ENCODE results near the gene POU2AF3. TPM values are rescaled to one million over a fixed set of nuclear protein-coding genes. Genes with fewer than 3 reads are reported as not detected.

POU2AF3 gene
- polyA plus RNA-seq, 10 donors, result 2.3 to 6.2 (median 4.0) TPM

DNA sequence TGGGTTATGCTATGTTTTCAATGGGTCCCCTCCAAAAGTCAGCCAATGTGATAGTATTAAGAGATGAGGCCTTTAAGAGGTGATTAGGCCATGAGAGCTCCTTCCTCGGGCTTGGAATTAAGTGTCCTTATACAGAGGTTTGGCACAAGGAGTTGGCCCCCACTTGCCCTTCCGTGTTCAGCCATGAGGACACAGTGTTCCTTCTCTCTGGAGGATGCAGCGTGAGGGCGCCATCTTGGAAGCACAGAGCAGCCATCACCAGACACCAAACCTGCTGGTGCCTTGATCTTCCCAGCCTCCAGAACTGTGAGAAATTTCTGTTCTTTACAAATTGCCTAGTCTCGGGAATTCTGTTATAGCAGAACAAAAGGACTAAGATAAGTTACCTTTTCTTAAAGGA is 26.9 kb downstream of the POU2AF3 start:
- no peak for DNase-seq

DNA sequence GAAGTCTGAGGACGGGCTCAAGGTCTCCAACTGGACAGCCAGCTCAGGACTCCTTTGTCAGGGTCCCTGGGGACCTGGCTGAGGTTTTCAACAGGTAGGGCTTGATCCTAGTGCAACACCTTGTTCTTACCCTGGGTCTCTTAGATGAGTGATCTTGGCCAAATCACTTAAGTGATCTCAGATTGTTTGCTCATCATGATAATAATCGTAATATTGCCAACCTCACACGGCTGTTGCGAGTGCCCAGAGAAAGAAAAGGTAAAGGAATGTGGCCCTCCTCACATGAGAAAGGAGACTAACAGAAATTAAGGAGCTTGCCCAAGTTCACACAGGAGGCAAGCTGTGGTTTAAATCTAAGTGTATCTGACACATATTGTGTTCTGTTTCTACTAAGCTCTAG is 28.5 kb downstream of the POU2AF3 start:
- no peak for DNase-seq

DNA sequence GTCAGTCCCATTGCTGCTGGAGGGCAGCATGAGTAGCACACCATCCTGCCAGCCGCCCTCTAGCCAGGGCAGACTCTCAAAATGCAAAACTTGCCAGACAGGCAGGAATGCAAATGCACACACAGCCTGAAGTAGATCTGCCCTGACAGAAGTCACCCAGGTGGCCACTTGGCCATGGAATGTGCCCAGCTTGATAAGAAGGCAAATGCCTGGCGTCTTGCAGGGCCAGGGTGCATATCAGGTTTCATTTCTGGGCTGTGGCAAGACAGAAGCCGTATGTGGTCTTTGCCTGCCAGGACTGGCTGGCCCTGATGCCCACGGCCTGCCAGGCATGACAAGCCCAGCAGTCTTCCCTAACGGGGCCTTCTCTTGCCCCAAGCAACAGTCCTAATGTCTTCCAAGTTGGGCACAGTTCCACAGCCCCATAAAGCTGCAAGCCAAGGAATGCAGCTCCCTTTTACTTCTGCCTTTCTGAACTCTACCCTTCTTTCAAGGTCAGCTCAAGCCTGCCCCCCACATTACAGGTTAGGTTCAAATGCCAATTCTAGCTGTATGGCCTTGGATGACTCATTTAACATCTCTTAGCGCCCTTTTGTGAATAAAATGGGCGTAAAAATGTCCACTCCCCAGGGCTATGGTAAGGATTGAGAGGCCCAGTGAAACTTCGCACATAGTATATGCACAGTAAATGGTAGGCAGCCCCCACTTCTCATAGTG is 29.7 kb downstream of the POU2AF3 start:
- DNase-seq, result no peak

DNA sequence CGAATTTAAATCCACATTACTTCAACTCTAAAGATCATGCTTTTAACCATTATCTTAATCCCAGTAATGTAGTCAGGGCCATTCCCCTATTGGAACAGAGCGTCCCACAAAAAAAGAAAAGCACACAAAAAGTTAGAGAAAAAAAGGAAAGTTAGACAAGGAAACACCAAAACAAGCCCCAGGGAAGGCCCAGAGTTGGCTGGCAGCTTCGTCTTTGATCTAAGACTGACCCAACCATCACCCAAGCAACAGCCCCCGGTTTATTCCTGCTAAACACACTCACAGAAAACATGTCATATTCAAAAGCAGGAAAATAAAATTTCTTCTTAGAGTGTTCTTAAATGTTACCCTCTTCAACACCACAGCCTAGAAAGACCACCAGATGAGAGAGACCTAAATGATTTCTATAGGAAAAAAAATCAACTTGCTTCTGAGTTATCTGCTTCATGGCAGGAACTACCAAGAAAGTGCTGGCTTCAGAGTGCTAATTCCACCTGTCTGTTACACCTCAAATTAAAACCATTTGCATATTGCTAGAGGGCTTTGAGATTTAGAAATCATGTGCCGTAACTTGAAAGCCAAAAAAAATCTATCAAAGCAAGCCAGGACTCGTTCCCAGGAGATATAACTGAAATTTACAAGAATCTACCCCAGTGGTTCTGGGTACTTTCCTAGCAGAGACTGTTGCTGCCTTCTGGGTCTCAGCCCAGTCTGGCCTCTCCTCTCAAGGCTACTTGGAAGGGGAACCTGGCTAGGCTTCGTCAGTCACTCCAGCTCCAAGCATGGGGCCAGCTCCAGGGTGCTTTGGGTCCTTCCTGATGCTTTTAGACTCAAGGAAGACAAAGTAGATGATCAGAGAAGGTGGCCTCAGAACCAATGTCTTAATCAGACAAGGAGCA is 31.2 kb downstream of the POU2AF3 start:
- no peak for DNase-seq

DNA sequence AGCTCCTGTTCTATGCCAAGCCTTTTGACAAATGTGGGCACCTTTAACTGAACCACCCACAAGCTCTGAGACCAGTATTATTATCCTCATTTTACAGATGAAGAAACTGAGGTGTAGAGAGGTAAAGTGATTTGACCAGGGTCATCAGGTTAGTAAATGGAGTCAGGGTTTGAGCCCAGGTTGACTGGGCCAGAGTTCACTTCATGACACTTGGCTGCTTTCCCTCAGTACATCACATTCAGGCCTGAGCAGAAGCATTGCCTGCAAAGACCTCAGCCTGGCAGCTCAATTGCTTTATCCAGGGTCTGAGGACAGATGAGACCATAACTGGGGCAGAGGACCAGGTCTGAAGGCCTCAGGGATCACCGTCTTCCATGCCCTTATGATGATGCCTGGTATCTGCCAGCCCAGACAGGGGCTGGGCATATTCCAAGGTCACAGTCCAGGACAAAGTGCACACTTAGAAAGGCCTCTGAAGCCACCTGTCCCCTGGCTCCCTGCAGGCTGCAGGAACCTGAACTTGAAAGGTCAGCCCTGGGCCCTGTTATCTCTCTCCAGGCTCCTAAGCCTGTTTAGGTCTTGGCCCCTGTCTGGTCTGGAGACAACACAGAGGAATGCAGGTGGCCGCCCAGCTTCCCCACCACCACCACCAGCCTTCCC is 32.0 kb downstream of the POU2AF3 start:
- DNase-seq, result no peak

GRCh38 chr11:111331711-111332479 is 33.5 kb downstream of the POU2AF3 start:
- no peak for DNase-seq

GRCh38 chr11:111334532-111335502 is 36.5 kb downstream of the POU2AF3 start:
- no peak for DNase-seq

DNA sequence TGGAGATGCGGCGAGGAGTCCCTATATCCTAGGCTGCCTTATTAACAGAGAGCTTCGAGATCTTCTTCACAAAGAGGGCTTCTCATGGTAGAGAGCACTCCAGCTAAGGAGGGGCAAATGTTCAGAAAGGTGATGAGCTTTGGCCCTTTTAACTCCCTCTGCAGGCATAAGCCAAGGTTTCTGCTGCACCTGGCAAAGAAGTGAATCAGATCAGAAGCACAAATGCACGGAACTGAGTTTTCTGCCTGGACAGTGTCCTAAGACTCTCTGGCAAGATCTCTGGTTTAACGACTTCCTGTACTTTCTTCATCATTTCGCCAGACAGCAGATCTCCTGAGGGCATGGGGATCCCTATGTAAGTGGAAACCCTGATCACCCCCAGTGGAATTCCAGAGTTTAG is 37.2 kb downstream of the POU2AF3 start:
- no peak for DNase-seq

DNA sequence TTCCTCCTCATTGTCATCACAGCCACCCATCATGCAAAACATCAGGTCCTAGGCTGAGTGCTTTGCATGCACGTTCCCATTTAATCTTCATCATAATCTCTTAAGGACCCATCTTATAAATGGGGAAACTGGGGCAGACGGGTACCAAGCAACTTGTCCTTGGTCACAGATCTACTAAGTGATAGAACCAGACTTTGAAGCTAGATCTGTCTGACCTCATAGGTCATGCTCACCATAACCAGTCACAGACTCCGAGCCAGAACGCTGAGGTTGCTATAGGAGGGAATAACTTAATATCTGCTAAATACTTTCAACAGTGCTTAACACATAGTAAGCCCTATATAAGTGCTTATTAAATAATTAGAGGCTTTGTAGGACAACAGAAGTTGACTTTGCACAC is 37.7 kb downstream of the POU2AF3 start:
- DNase-seq, result no peak

- DNase-seq, result no peak
Observed at GRCh38 chr11:111336582-111337256, 38.4 kb downstream of the POU2AF3 start.

- DNase-seq, result no peak
Observed at GRCh38 chr11:111339758-111340388, 41.5 kb downstream of the POU2AF3 start.

- peak in 1 of 3 donors; percentile 54 for DNase-seq
Observed at GRCh38 chr11:111342329-111342728, 44.0 kb downstream of the POU2AF3 start.

GRCh38 chr11:111344032-111344431 is 45.7 kb downstream of the POU2AF3 start:
- peak; percentile 59 to 89 (median 74) for DNase-seq

- peak in 1 of 3 donors; percentile 60 for DNase-seq
Observed at GRCh38 chr11:111347002-111347722, 48.8 kb downstream of the POU2AF3 start.

GRCh38 chr11:111347723-111348115 is 49.4 kb downstream of the POU2AF3 start:
- no peak for DNase-seq

DNA sequence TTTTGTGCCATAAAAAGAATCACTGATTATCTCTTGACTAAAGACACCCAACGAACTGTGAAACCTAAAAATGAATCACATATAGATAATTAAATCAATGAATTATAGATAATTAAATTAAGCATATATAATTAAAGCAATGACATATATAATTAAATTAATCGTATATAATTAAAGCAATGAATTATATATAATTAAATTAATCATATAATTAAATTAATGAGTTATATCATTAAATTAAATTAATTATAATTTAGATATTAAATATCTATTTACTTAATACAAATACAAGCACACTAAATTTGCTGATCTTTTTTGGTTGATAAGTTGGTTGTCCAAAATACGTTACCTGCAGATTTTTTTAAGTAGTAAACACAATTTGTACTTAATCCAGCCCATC is 49.8 kb downstream of the POU2AF3 start:
- DNase-seq, result no peak

- no peak for DNase-seq
Observed at GRCh38 chr11:111349191-111349695, 50.9 kb downstream of the POU2AF3 start.

DNA sequence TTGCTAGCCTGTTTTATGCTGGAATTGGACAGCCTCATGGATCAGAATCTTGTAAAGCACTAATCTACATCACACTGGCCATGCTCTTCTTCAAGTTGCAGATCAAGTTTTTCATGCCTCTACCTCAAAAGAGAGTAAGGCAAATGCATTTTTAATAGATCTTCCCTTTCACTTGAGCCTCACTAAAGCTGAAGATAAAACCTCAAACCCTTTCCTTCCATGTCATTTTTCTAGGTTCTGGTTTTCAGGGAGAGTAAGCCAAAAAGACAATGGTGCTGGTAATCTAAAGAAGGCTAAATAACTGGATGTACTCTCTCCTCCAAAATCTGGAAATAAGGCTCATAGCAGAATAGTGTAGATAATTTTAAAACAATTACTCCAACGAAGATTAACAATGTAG is 52.5 kb downstream of the POU2AF3 start:
- no peak for DNase-seq
